T-helper 22 cell (primary cell): ENCODE data around the gene TRPV5.

Experiments used
- DNase-seq: peaks from one replicate; pipeline ENCODE4 v3.0.0-alpha.2; 2020; ENCODE audit warnings: low read depth

Gene TRPV5

DNA sequence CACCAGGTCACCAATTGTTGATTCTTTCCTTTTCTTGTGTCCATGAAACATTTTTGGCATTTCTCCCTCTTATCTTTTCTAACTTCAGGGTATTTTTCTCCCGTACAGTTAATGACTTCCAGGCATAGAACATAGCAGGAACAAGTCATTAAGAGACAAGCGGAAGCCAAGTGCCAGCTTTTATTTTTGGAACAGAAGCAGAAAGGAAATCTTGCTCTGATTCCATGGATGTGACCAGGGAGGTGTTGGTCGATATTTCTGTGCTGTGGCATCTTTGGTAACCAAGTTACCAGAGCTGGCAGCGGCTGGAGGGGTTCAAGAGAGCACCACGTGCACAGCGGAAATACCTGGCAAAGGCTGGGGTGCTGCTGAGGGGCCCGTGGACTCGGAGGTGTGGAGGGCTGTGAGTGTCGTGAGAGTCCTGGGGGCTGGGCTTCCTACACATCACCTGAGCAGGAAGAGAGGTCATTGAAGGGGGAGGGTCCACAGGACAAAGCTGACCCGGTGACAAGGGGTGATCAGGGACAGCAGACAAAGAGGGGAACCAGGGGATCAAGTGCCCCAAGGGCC is 7.5 kb upstream of the TRPV5 start:
- DNase-seq: no peak

DNA sequence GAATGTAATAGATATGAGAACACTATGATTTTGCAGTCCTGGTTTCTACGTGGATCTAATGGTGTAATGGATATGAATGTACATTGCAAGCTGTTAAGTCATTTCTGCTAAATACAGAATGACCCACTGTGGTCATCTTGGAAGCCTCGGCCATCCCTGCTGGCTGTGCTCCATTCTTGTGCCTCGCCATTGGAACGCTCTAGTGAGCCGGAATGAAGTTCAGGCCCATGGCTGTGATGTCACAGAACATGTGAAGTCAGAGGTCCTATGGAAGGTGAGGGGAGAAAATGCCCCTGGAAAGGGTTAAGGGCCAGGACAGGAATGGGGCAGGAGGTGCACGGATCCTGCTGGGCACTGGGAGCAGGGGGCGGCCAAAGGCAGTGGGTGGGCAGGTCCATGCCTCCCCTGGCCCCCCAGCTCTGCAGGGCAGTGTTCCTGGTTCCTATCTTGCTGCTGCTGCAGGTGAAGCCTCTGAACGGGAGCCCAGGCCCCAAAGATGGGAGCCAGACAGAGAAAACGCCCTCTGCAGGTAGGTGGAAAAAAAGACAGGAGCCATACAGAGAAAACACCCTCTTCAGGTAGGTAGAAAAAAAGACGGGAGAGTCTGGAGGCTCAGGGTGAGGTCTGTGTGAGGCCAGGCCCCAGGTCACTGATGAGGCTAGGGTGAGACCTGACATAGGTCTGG is 5.8 kb upstream of the TRPV5 start, which contains the start of gene LLCFC1:
Gene LLCFC1, plus strand, starts transcription at position 259 of the 685 bp plus-strand sequence. Its CDS starts 138 bp downstream, at position 397.
- no peak for DNase-seq

DNA sequence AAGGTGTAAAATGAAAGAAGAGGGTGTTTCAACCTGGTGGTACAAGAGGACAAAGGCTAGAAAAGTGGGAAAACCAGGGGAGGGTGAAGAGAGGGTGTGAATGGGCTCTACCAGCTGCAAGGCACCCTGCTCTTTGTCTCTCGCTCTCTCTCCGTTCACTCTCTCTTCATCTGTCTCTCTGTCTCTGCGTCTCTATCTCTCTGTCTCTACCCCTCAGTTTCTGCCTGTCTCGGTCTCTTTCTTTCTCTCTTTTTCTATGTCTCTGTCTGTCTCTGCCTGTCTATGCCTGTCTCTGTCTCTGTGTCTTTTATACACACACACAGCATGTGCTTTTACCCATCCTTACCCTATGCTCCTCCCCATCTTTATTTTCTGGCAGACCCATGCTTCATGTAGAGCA is 5.1 kb upstream of the TRPV5 start:
- DNase-seq: no peak

DNA sequence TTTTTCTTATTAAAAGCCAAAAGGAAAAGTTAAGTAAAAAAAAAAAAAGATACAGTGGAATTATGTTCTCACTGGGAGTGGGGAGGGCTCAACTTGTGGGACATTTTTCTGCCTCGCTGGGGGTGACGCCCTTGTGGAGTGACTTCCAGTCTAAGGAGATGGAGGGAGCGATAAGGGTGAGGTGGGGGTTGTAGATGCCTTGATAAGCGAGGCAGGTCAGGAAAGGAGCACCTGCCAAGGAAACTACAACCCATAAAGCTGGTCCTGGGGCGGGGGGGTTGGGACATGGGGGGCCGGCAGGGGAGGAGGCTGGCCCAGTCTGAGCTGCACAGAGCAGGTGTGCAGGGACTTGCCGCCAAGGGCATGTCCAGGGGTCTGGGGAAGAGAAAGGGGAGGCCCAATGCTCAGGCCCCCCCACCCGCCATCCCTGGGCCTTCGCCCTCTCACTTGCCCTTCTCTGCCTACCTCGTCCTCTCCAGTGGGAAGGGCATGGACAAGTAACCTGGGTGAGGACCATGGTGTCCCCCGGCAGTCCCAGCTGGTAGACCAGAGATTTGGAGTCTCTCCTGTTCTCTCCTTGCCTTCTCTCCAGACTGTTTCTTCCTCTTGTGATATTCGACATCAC is 2.5 kb upstream of the TRPV5 start:
- DNase-seq: no peak

DNA sequence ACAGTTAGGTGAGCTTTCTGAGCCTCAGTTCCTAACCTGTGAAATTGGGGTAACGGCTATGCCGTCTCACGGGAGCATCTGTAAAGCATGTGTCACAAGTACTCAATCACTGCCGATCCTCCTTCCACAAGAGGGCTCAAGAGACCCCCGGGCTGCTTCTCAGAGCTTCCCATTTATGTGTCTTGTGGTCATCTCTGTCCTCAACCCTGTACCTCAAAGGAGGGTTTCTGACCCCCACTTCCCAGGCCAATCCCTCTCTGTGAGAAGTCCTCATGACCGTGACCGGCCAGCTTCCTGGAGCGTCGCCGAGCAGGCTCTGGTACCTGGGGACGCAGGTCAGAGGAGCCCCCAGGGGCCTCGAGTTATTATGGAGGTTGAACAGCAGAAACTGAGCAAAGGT is 510 bp upstream of the TRPV5 start:
- DNase-seq: no peak

DNA sequence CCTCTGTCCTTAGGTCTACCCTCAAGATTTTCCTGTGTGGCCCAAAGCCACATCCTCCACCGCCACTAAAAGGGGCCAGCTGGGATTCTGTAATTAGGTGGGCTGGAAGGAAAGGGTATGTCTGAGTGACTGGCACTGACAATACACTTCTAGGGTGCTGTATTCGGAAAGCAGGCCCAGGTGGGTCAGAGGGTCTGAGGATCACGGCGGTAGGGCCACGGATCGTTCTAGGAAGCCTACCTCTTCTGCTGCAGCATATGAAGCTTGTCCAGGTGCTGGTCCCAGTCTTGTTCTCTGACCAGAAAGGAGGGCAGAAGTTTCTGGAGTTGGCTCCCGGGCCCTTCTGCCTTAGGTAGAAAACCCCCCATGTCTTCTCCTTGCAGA is 462 bp downstream of the TRPV5 start:
- DNase-seq: no peak

DNA sequence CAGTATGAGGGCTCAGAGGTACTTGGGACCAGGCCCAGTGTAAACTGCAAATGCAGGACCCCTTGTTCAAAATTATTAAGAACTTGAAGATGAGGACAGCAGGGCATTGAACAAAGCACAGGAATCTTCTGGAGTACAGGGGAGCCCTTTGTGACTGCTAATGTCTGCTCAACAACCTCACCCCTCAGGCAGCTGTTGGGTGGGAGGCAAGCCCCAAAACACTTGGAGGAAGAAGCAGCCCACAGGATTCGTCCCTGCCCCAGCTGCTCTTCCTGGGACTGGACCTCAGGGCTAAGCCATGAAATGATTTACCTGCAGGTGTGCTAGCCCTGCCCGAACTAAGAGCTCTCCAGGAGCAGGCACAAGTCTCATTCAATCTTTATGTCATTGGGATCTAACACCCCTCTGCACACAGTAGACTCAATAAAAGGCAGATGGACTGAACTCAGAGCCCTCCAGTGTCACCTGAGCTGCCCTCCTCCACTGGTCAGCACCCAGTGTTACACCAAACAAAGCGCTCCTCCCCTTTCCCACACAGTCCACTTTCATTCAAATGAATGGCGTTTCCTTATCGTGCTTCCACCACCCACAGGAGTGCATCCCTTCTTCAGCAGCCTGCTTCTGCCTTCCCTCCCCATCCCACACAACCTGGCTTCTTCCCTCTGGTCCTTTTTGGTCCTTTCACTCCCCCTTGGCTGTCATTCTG is 1.0 kb downstream of the TRPV5 start:
- DNase-seq: no peak

DNA sequence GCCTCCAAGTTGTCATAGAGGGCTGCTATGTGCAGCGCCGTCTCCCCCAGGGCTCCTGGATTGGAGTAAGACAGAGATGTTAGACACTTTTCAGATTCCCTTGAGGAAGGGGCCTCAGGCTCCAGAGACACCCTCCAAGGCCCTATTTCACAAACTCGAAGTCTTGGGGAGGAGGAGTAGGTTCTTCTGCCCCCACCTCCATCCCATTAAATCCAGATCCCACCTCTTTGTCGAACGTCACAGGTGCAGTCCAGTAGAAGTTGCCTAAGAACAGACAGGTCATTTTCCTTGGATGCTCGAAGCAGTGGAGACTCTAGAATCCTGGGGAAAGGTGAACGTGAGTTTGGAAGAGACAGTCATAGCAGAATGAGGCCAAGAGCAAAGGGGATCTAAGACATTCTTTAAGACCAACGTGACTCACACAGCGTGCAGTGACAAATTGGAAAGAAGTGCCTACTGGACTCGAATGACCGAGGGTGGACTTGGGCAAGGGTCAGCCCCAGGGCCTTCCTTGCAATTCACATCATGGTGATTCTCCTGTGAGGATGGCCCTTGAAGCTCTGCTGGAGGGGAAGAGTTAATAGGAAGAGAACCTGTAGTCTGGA is 3.3 kb downstream of the TRPV5 start:
- no peak for DNase-seq

DNA sequence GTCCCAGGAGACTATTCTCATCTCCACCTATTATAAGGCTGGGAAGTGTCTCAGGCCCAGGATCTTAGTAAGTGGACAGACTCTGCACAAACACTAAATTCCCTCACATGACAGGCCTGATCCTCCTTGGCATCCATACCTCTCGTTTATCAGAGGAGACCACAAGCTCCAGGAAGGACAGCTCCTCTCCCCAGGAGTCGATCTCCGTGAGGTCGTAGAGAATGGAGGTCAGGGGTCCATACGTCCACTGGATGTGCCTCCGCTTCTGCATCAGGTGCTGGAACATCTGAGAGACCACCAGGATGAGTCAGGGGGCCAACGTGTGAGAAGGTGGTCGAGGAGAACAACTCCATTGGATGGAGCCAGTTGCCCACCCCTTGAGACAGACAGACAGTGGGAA is 5.6 kb downstream of the TRPV5 start:
- DNase-seq: no peak

DNA sequence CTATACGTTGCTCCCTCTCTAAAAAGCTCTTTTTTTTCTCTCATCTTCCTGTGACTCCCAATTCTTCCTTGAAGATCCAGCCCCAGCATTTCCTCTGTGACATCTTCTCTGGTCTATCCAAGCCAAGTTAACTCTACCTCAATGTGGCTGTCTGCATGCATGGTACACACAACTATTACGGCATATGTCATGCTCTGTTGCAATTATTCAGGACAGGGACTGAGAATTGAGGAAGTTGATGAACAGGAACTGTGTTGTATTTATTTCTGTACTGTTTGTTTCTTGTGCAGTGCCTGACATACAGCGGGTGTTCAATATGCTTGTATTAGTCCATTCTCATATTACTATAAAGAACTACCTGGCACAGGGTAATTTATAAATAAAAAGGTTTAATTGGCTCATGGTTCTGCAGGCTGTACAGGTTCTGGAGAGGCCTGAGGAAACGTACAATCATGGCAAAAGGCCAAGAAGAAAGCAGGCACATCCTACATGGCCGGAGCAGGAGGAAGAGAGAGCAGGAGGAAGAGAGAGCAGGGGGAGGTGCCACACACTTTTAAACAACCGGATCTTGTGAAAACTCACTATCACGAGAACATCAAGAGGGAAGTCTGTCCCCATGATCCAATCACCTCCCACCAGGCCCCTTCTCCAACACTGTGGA is 6.3 kb downstream of the TRPV5 start:
- DNase-seq: no peak

DNA sequence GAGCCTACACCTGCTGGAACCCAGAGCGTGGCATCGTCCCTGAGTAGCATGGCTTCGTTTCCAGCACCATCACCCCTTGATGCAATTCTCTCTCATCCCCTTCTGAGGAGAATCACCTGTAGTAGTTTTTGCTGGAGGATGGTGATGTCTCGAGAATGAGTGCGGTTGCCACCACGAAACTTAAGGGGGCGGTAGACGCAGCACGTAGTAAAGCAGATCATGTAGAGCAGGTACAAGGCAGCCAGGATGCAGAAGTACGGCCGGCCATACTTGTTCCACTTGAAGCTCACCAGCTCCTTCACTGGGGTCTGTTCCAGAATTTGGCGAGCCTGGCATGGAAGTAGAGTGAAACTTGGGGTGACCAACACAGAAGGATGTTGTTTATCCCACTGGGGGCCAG is 8.1 kb downstream of the TRPV5 start:
- DNase-seq: no peak

DNA sequence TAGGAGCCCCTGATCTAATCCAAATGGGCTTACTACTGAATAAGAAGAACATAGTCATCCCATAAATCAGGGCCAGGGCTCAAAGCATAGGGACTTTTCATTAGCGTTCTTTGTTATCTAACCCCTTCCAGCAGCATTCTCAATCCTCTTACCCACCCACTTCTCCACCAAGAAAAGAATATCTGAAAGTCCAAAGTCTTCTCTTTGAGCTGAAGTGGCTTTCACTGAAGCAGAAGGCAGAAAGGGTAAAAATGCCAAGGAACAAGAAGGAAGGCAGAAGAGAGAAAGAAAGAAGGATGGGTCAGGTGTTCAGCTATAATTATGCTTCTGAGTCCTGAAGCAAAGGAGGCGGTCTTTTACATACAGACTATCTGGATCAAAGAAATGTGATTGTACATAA is 10.2 kb downstream of the TRPV5 start:
- DNase-seq: no peak

DNA sequence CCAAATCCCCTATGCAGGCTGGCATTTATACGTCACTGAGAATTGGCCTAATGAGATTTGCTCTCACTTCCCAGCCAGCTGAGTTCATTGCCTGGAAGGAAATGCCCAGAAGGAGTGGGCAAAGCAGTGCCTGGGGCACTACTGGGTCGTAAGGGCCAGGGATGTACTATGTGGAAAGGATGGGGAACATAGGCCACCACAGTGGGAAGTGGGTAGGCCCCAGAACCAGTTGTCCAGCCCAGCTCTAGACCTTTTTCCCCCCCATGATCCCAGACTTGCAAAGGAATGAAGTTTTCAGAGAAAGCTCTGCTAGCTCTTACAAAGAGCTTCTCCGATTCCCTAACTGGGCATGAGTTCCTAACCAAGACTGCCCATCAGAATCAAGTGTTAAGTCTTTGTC is 13.9 kb downstream of the TRPV5 start:
- DNase-seq: no peak

DNA sequence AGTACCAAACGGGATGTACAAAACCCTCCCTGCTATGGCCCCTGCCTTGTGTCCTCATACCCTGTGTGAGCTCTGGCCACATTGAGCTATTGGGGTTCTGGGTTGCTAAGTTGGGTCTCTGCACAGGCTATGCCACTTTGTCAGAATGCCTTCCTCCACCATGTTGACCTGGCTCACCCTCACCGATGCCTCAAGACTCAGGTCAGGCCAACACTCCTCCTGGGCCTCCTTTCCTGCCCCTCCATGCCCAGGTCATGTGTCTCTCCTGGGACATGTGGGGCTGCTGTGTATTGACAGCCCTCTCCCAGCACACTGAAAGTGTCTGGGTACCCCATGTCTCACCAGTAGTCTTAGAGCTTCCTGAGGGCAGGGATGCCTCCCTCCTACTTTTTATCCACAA is 14.6 kb downstream of the TRPV5 start:
- no peak for DNase-seq

DNA sequence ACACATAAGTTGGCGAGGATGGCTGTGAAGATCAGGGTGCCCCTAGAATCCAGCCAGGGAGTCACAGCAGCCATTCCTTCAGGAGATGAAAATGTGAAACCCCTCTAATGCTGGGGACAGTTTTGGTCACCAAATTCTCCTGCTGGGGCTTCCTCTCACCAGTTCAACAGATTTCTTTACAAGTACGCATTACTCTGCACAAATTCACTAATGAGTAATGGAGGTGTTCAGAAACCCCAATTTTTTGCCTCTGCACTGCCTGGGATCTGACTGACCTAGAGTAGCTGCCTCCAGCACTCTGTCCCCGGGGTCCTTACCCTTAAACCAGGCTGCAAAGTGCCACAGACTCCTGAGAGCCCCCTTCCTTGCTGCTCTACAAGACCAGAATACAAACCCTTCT is 16.1 kb downstream of the TRPV5 start:
- DNase-seq: no peak

DNA sequence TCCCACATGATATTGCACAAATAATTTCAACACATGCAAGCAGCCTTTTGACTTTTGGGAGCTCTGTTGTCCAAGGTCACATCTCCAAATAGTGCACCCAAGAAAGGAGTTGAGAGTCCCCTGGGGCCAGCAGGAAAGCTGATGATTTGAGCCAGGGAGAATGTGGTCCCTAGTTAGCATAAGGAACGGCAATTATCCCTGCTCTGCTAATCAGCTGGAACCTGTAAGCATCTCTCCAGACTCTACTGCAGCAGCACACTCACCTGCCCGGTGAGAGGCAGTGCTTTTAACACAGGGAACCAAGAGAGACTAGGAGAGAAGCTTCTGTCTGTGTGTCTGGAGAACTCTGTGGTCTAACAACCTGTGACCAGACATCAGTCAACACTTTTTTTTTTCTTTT is 17.0 kb downstream of the TRPV5 start:
- DNase-seq: no peak

DNA sequence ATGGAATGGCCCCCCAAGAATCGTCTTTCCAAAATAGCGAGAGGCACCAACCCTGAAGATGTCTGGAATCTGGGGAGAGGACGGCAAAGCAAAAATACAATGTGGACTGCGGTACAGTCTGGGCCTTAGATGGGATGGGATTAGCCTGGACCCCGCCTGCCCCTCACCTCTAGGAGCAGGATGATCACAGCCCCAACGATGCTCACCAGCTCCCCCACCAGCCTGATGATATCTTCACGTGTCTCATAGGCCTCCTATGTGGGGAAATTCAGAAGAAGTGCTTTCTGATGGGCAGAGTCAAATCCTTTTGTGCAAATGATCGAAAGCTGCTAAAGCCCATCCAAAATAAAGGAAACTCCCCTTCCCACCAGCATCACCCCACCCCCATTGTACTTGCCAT is 18.2 kb downstream of the TRPV5 start:
- no peak for DNase-seq

DNA sequence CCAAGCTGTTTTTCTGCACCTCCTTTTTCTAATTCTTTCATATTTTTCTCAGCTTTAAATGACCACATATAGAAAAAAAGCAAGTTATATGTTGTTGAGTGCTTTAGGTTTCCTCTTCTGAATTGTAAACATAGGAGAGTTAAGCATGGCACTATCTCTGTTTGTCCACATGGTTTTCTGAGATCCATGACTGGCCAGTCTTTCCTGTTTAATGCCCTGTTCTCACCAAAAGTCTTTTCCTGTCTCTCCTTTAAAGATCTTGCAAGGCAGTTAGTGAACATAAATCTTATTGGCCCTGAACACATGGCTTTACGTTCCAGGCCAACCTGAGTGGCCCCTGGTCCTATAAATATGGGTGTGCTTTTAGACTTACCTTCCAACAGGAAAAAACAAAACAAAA is 19.4 kb downstream of the TRPV5 start:
- DNase-seq: no peak

DNA sequence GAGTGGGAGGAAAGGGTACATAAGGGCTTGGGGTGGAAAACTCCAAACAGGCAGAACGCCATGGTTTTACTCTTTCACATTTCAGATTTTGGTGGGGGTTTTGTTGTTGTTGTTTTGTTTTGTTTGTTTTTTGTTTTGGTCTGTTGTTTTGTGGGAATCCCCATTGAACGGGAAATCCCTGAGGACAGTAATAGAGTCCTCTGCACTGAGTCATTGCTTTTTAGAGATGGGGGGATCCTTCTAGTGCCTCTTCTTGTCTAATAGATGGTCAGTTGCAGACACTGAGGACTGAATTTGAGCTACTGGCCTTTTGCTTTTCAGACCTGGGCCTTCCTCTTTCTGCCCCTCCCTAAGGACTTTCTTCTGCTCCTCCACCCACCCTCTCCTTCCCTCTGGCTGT is 20.0 kb downstream of the TRPV5 start:
- no peak for DNase-seq

DNA sequence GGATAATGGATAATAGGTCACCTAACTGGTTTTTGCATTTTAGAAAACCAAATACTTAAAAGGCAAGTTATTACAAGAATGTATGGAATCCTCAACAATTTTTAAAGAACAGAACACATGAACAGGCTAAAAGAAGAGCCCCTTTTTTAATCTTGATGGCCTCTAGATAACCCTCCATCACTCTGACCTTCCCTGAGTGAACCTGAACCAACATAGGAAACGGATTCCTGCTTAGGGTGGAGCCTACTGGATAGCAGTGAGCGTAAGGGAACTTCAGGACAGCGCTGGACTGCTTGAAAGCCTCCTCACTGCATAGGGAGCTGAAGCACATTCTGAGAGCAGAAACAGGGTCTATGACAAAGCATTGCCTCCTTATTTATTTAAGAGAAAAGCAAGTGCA is 20.5 kb downstream of the TRPV5 start:
- DNase-seq: no peak

DNA sequence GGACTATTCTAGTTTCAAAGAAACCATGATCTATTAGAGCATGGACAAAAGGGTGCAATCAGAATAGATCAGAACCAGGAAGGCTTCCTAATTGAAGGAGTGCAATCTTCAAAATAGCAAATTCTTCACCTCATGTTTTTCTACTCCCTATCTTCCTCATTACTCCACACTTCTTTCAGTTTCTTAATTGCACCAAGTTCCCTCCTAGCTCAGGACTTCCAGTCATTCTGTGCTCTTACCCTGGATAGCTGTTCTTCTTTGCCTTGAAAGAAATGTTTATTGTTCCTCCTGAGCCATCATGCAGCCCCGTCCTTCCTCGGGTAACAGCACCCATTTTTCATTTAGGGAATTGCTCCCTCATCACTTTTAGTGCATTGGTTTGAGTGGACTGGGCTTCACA is 23.1 kb downstream of the TRPV5 start:
- DNase-seq: no peak

DNA sequence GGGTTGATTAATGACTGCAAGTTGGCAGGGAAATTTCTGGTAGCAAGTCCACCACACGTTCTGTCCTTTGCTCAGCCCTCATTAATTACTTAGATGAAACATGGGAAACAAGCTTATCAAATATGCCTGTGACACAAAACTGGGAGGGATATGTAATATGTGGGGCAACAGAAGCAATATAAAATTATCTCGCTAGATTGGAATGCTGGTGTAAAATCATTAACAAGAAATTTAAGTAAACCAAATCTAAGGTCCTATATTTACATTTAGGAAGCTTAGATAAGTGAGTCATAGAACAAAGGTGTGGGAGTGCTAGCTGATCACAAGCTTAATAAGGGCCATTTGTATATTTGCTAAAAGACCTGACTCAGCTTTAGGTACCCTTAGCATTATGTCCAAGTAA is 23.5 kb downstream of the TRPV5 start:
- DNase-seq: no peak
